K562 (cell line): ENCODE data around the gene FPGS. TPM values are rescaled to one million over a fixed set of nuclear protein-coding genes. Genes with fewer than 3 reads are reported as not detected.
A peak's percentile ranks its signal among the peaks of the same experiment; 100 is the strongest.

Source experiments
- ATAC-seq: fragments of 200-7000 bp; cut with Tn5 transposase; 3 replicates; pipeline ENCODE4 v1.9.1; 2020; ENCODE audit warnings: moderate library complexity
- BruUV-seq: library from RNA; stranded (reverse); fragments of 400-500 nt; replicated peaks from 2 replicates; lab custom pipeline; 2021; lab: Mats Ljungman, UMichigan
- CTCF ChIA-PET: fragments of 300-600 bp; formaldehyde crosslinking; extraction: SDS; loops from one replicate; lab custom pipeline; 2021; ENCODE audit warnings: low intra/inter-chr PET ratio; lab: Yijun Ruan, JAX
- POLR2A ChIA-PET: fragments of 300-600, 350-650 bp; sonication (Branson Sonifier 250); formaldehyde crosslinking; extraction: SDS; loops from one replicate; lab custom pipeline; 2021; ENCODE audit warnings: antibody characterized with exemption, inconsistent platforms; lab: Yijun Ruan, JAX
- DNase-seq, 4 experiments: peaks; one replicate each; pipeline versions ENCODE4 v3.0.0 to v3.0.0-alpha.2; 2011 to 2018; ENCODE audit warnings: low spot score in 3 of 4, mixed read lengths in 3 of 4; ENCODE audit errors: extremely low read depth in 1 of 4
- FAIRE-seq: peaks from 2 replicates; lab custom pipeline; 2011; peaks lifted over from hg19 to GRCh38; lab: Jason Lieb, UNC
- H2AFZ ChIP-seq: 2 replicates; pipeline ENCODE4 v1.6.0; 2011; ENCODE audit warnings: low read depth, low read length, control low read depth, inconsistent platforms
- H3K27ac ChIP-seq: fragments of 200-600 bp; 3 replicates; pipeline ENCODE4 v1.8.0; 2011; ENCODE audit warnings: low read depth, mild to moderate bottlenecking, control low read depth, inconsistent platforms, low read length, moderate library complexity, mixed read lengths; ENCODE audit errors: extremely low read depth
- H3K27me3 ChIP-seq, 2 experiments: fragments of 300-600 bp in 1 of 2; 2 replicates in 1 of 2; 3 replicates in 1 of 2; pipeline versions ENCODE4 v1.6.0 to v1.8.0; 2011; ENCODE audit warnings: inconsistent platforms in 2 of 2, low read length in 2 of 2, mild to moderate bottlenecking in 1 of 2, mixed read lengths in 1 of 2, moderate library complexity in 1 of 2; ENCODE audit not compliant: control insufficient read depth in 2 of 2, insufficient read depth in 2 of 2
- H3K36me3 ChIP-seq: fragments of 300-600 bp; 3 replicates; pipeline ENCODE4 v1.8.0; 2011; ENCODE audit warnings: mild to moderate bottlenecking, low read length, inconsistent platforms; ENCODE audit not compliant: control insufficient read depth, insufficient read depth
- H3K4me1 ChIP-seq, 2 experiments: fragments of 200-600 bp in 1 of 2; replicated peaks in 1 of 2; 2 replicates in 1 of 2; 3 replicates in 1 of 2; pipeline versions ENCODE4 v1.5.1 to v1.8.0; 2011; ENCODE audit warnings: inconsistent platforms in 2 of 2, low read length in 2 of 2, mild to moderate bottlenecking in 1 of 2, mixed read lengths in 1 of 2, moderate library complexity in 1 of 2; ENCODE audit not compliant: control insufficient read depth in 2 of 2, insufficient read depth in 2 of 2
- H3K4me2 ChIP-seq: 2 replicates; pipeline ENCODE4 v1.6.1; 2011; ENCODE audit warnings: low read length, control low read depth, inconsistent platforms, mixed read lengths; ENCODE audit not compliant: insufficient read depth
- H3K4me3 ChIP-seq: fragments of 200-600 bp; sonication (generic), shearing (Covaris generic); 2 replicates; pipeline ENCODE4 v1.5.1; 2016; ENCODE audit warnings: control low read depth, inconsistent platforms
- H3K79me2 ChIP-seq: fragments of 200-600 bp; 3 replicates; pipeline ENCODE4 v1.8.0; 2011; ENCODE audit warnings: low read length, inconsistent platforms; ENCODE audit not compliant: control insufficient read depth, insufficient read depth
- H3K9ac ChIP-seq, 2 experiments: 2 replicates each; pipeline versions ENCODE4 v1.6.0 to v1.6.1; 2011; ENCODE audit warnings: low read depth in 2 of 2, low read length in 2 of 2, control low read depth in 1 of 2, inconsistent platforms in 1 of 2, mild to moderate bottlenecking in 1 of 2, mixed read lengths in 1 of 2; ENCODE audit not compliant: insufficient read depth in 1 of 2
- H3K9me1 ChIP-seq: one replicate; pipeline ENCODE4 v1.6.0; 2011; ENCODE audit warnings: inconsistent platforms, mild to moderate bottlenecking, low read length, moderate library complexity; ENCODE audit not compliant: control insufficient read depth, insufficient read depth
- H3K9me3 ChIP-seq: replicated peaks from 2 replicates; pipeline ENCODE4 v1.5.1; 2011; ENCODE audit warnings: low read depth, low read length, inconsistent platforms; ENCODE audit not compliant: control insufficient read depth, insufficient read depth
- H4K20me1 ChIP-seq: replicated peaks from 2 replicates; pipeline ENCODE4 v1.6.1; 2011; ENCODE audit warnings: low read length, inconsistent platforms, mixed read lengths; ENCODE audit not compliant: control insufficient read depth, insufficient read depth
- BHLHE40 ChIP-seq: IDR thresholded peaks from 2 replicates; pipeline ENCODE4 v1.6.1; 2011; ENCODE audit warnings: low read length, improper control_type of control experiment
- CCNT2 ChIP-seq: IDR thresholded peaks from 2 replicates; pipeline ENCODE4 v1.6.1; 2011; ENCODE audit warnings: borderline replicate concordance, low read depth, mild to moderate bottlenecking, moderate library complexity, mixed read lengths, low read length; ENCODE audit not compliant: insufficient read length; ENCODE audit errors: extremely low read depth
- DACH1 ChIP-seq: fragments of 450-650 bp; IDR thresholded peaks from 2 replicates; pipeline ENCODE4 v1.6.1; 2018; ENCODE audit not compliant: partially characterized antibody
- FOXJ2 ChIP-seq: fragments of 200-800 bp; sonication (Bioruptor generic); IDR thresholded peaks from 2 replicates; pipeline ENCODE4 v1.6.1; 2016; ENCODE audit warnings: missing genetic modification characterization, missing compliant biosample characterization
- HOXB6 ChIP-seq: fragments of 250-450 bp; sonication (Bioruptor Pico); IDR thresholded peaks from 2 replicates; pipeline ENCODE4 v1.5.1; 2022; ENCODE audit warnings: mild to moderate bottlenecking, borderline replicate concordance
- KDM1A ChIP-seq, 2 experiments: fragments of 450-650 bp; IDR thresholded peaks; 2 replicates each; pipeline ENCODE4 v1.6.1; 2016; ENCODE audit warnings: mild to moderate bottlenecking in 2 of 2
- MEF2D ChIP-seq: conservative IDR thresholded peaks from 2 replicates; pipeline ENCODE4 v1.6.1; 2016; ENCODE audit warnings: low read depth, missing genetic modification characterization, missing compliant biosample characterization
- NFIC ChIP-seq: fragments of 450-650 bp; IDR thresholded peaks from 2 replicates; pipeline ENCODE4 v1.6.1; 2017; ENCODE audit warnings: mild to moderate bottlenecking, inconsistent platforms
- NFYB ChIP-seq: IDR thresholded peaks from 2 replicates; pipeline ENCODE4 v1.6.1; 2011; ENCODE audit warnings: mild to moderate bottlenecking, moderate library complexity; ENCODE audit not compliant: insufficient read length; ENCODE audit errors: extremely low read depth
- PBX2 ChIP-seq, 2 experiments: IDR thresholded peaks in 1 of 2; conservative IDR thresholded peaks in 1 of 2; 2 replicates each; pipeline ENCODE4 v1.6.1; 2016; ENCODE audit warnings: low read depth in 2 of 2, mild to moderate bottlenecking in 1 of 2, missing compliant biosample characterization in 1 of 2, missing genetic modification characterization in 1 of 2, moderate library complexity in 1 of 2
- PHB2 ChIP-seq: fragments of 450-650 bp; IDR thresholded peaks from 2 replicates; pipeline ENCODE4 v1.6.1; 2017; ENCODE audit warnings: low read depth
- PTTG1 ChIP-seq: fragments of 450-650 bp; IDR thresholded peaks from 2 replicates; pipeline ENCODE4 v1.6.1; 2016; ENCODE audit warnings: low read depth, mild to moderate bottlenecking, missing genetic modification characterization, missing compliant biosample characterization
- ZNF444 ChIP-seq: fragments of 250-450 bp; sonication (Bioruptor Pico); IDR thresholded peaks from 2 replicates; pipeline ENCODE4 v1.4.0; 2020; ENCODE audit warnings: mild to moderate bottlenecking, moderate library complexity
- ZNF639 ChIP-seq, 2 experiments: fragments of 200-800 bp in 1 of 2; sonication (Bioruptor generic) in 1 of 2; sonication (generic) in 1 of 2; formaldehyde crosslinking in 1 of 2; IDR thresholded peaks in 1 of 2; conservative IDR thresholded peaks in 1 of 2; 2 replicates each; pipeline versions ENCODE4 v1.5.0 to v1.6.1; 2016 to 2020; ENCODE audit warnings: missing compliant biosample characterization in 1 of 2, missing genetic modification characterization in 1 of 2, missing genetic modification reagents in 1 of 2
- WGBS: fragments of 100-300 bp; shearing (Covaris generic); methylation state at CpG from one replicate; pipeline ENCODE4 v1.1.6; 2016; ENCODE audit warnings: low coverage, mixed read lengths; ENCODE audit not compliant: insufficient coverage; ENCODE audit errors: missing lambda C conversion rate; 5-methylcytosine and 5-hydroxymethylcytosine counted together
- in situ Hi-C: fragments of 300-500 bp; cut with MboI; formaldehyde crosslinking; loops from 4 replicates; pipeline ENCODE4 v1.15.0; 2018; ENCODE audit warnings: inconsistent platforms, mixed read lengths
- intact Hi-C: fragments of 100-400 bp; cut with micrococcal nuclease; formaldehyde crosslinking; loops from 2 replicates; pipeline ENCODE4 v1.14.2; 2022
- polyA plus RNA-seq, 8 experiments: library from polyadenylated mRNA; depleted of rRNA in 4 of 8; stranded (reverse) in 5 of 8; unstranded in 3 of 8; fragments of >200 nt; fragmentation: Nextera tagmentation in 2 of 8; fragmentation: Illumina TruSeq in 1 of 8; extraction: Ambion mirVana in 2 of 8; extraction: Trizol in 1 of 8; gene quantifications; 2 replicates each; pipeline versions ENCODE4 v1.2.1 to v1.2.3, GENCODE V29; 2011 to 2014; ENCODE audit warnings: inconsistent platforms in 1 of 8, missing spikeins in 1 of 8
- total RNA-seq, 7 experiments: library from RNA; depleted of rRNA in 6 of 7; stranded (reverse); fragments of >200 nt in 6 of 7; fragmentation: Illumina TruSeq in 2 of 7; extraction: Trizol in 2 of 7; gene quantifications; 2 replicates each; pipeline versions ENCODE4 v1.2.1 to v1.2.3, GENCODE V29; 2011 to 2021; ENCODE audit warnings: low replicate concordance in 1 of 7

FPGS gene
- total and polyA plus RNA-seq, 9 of the 15 experiments (the other 6 are each of a cell fraction or from before 2014, with no cell fraction given): 0.84 to 86.4 (median 59.2) TPM

- Histone ChIP-seq H3K4me3 (peak overlapping the region; percentile 97), H3K27ac (peak overlapping the region; percentile 67), H3K9me3 (no peaks in the 10 kb centered on the region), H3K4me2 (peak overlapping the region; percentile 88), H3K9me1 (no peaks in the 10 kb centered on the region), H2AFZ (peak overlapping the region; percentile 99), H3K4me1 (peaks cover 17 to 24% of the 10 kb centered on the region in 2 experiments; a peak in 4 of 5 replicates), H3K27me3 (no peaks in the 10 kb centered on the region), H4K20me1 (no peaks in the 10 kb centered on the region), H3K9ac (peak overlapping the region; percentile 53 to 86), H3K79me2 (peaks cover 24% of the 10 kb centered on the region), H3K36me3 (peaks cover 30% of the 10 kb centered on the region; the same call in 2 of the 3 replicates)
- intact Hi-C loops: loop anchor here (5.0 kb wide), 1 partner anchor 70 kb away; no protein-coding TSS in a partner anchor
- CTCF ChIA-PET: interaction anchor here (0.6 to 1.8 kb wide), 2 partner anchors 16 to 119 kb away, joined by 3 to 6 read pairs; partner anchors contain the start of gene CDK9
- ATAC-seq (peak; percentile 63), FAIRE-seq (peak; percentile 66), DNase-seq (no peak)
- POLR2A ChIA-PET: interaction anchor here (0.5 to 3.2 kb wide), 8 partner anchors 9 to 900 kb away, joined by 3 to 19 read pairs (median 4); partner anchors contain the start of gene PKN3
- TSS peak; percentile 70 for BruUV-seq
- 22% methylated on average over 10 of the region's 10 CpGs for WGBS
- in situ Hi-C loops: no loop called here
- 0 out of 4 replicates have a peak, but pooled peaks of 1 of the 2 experiments have one; percentile 14 for TF ChIP-seq KDM1A (IDR thresholded peaks at IDR 0.05)
- TF ChIP-seq PHB2: peak; percentile 15; the same call in 1 of the 2 replicates
- TF ChIP-seq NFIC: no peak
- no peak for TF ChIP-seq ZNF444 (CRISPR knock-in tag)
- TF ChIP-seq ZNF639 (CRISPR knock-in tag; conservative IDR thresholded peaks at IDR 0.05 in 1 of 2, IDR thresholded peaks at IDR 0.05 in 1 of 2): no peak
- TF ChIP-seq HOXB6: no peak
- TF ChIP-seq MEF2D: peak; percentile 43; the same call in 1 of the 2 replicates
- TF ChIP-seq BHLHE40: peak; percentile 29; the same call in 1 of the 2 replicates
- no peak for TF ChIP-seq PBX2 (CRISPR knock-in tag; IDR thresholded peaks at IDR 0.05; ENCODE audit: low read depth)
- peak; percentile 39 for TF ChIP-seq PBX2 (tag; conservative IDR thresholded peaks at IDR 0.05; ENCODE audit: low read depth)
- TF ChIP-seq NFYB: no peak
- no peak for TF ChIP-seq CCNT2
- no peak for TF ChIP-seq PTTG1 (tag)
- 0 out of 2 replicates have a peak, but pooled peaks have one; percentile 21 for TF ChIP-seq FOXJ2
- TF ChIP-seq DACH1: peak; percentile 40
Observed at GRCh38 chr9:127801955-127802575, 617 bp upstream of the FPGS start.
